8988T (cell line): ENCODE measurements around the gene PHC1.
"Not testable (repeated sequence)": the region's sequence is repeated elsewhere in the genome, so short reads cannot be mapped to it uniquely, and the experiment has no call there.

ENCODE experiments used
- DNase-seq: peaks from one replicate; pipeline ENCODE4 v3.0.0; 2011

The PHC1 gene

GRCh38 chr12:8914033-8914715 lies at the start of gene PHC1:
TSS of gene PHC1 (plus strand) at chr12:8914509. CDS start at chr12:8917678, 3,169 bp downstream.
- peak; percentile 58 for DNase-seq

- no peak for DNase-seq
These were observed 47.9 kb upstream of the PHC1 start for GRCh38 chr12:8866429-8866828.

- DNase-seq: no peak
These were observed 47.3 kb upstream of the PHC1 start for GRCh38 chr12:8867009-8867408.

GRCh38 chr12:8867786-8868185 lies 46.5 kb upstream of the PHC1 start:
- no peak for DNase-seq

GRCh38 chr12:8870586-8870985 lies 43.7 kb upstream of the PHC1 start:
- no peak for DNase-seq

GRCh38 chr12:8871068-8871467 lies 43.2 kb upstream of the PHC1 start:
- no peak for DNase-seq

- DNase-seq: no peak
These were observed 37.4 kb upstream of the PHC1 start for GRCh38 chr12:8876887-8877286.

GRCh38 chr12:8886502-8887284 lies 27.6 kb upstream of the PHC1 start:
- no peak for DNase-seq

- DNase-seq: no peak
These were observed 27.0 kb upstream of the PHC1 start for GRCh38 chr12:8887285-8887715.

GRCh38 chr12:8890313-8891085 lies 23.8 kb upstream of the PHC1 start:
- peak; percentile 32 for DNase-seq

- no peak for DNase-seq
These were observed 22.3 kb upstream of the PHC1 start for GRCh38 chr12:8891976-8892375.

- DNase-seq: no peak
These were observed 19.9 kb upstream of the PHC1 start for GRCh38 chr12:8894378-8894777.

GRCh38 chr12:8894986-8895385 lies 19.3 kb upstream of the PHC1 start:
- DNase-seq: no peak

GRCh38 chr12:8897081-8897480 lies 17.2 kb upstream of the PHC1 start:
- no peak for DNase-seq

GRCh38 chr12:8899830-8900229 lies 14.5 kb upstream of the PHC1 start:
- DNase-seq: no peak

- DNase-seq: not testable (repeated sequence)
These were observed 11.6 kb upstream of the PHC1 start for GRCh38 chr12:8902703-8903102.

GRCh38 chr12:8903646-8904045 lies 10.7 kb upstream of the PHC1 start:
- no peak for DNase-seq

- no peak for DNase-seq
These were observed 9.6 kb upstream of the PHC1 start for GRCh38 chr12:8904665-8905064.

- DNase-seq: no peak
These were observed 8.8 kb upstream of the PHC1 start for GRCh38 chr12:8905546-8905945.

GRCh38 chr12:8906266-8907180 lies 7.8 kb upstream of the PHC1 start:
- no peak for DNase-seq

GRCh38 chr12:8907513-8907912 lies 6.8 kb upstream of the PHC1 start:
- DNase-seq: no peak

GRCh38 chr12:8909752-8910151 lies 4.6 kb upstream of the PHC1 start:
- no peak for DNase-seq
